Glutamatergic neuron (in vitro differentiated cells): ENCODE results near the gene SMIM20. TPM values are rescaled to one million over a fixed set of nuclear protein-coding genes. Genes with fewer than 3 reads are reported as not detected.

Source experiments
- DNase-seq: peaks from one replicate; pipeline ENCODE4 v3.0.0; 2022
- H3K27ac Mint-ChIP-seq: one replicate; pipeline ENCODE4 v1.8.0; 2020; ENCODE audit warnings: mild to moderate bottlenecking, mixed read lengths, inconsistent platforms; ENCODE audit not compliant: unreplicated experiment
- H3K27me3 Mint-ChIP-seq: one replicate; pipeline ENCODE4 v1.8.0; 2020; ENCODE audit warnings: mild to moderate bottlenecking, moderate library complexity, mixed read lengths, inconsistent platforms; ENCODE audit not compliant: unreplicated experiment
- H3K36me3 Mint-ChIP-seq: one replicate; pipeline ENCODE4 v1.8.0; 2020; ENCODE audit warnings: mild to moderate bottlenecking, mixed read lengths, inconsistent platforms; ENCODE audit not compliant: unreplicated experiment
- H3K4me1 Mint-ChIP-seq: one replicate; pipeline ENCODE4 v1.8.0; 2020; ENCODE audit warnings: mild to moderate bottlenecking, low read depth, mixed read lengths, inconsistent platforms; ENCODE audit not compliant: unreplicated experiment
- H3K4me3 Mint-ChIP-seq: one replicate; pipeline ENCODE4 v1.8.0; 2020; ENCODE audit warnings: mild to moderate bottlenecking, mixed read lengths, inconsistent platforms; ENCODE audit not compliant: unreplicated experiment
- H3K9me3 Mint-ChIP-seq: one replicate; pipeline ENCODE4 v1.8.0; 2020; ENCODE audit warnings: mild to moderate bottlenecking, moderate library complexity, mixed read lengths, inconsistent platforms; ENCODE audit not compliant: unreplicated experiment
- total RNA-seq: library from RNA; stranded (reverse); fragmentation: NEBNext Ultra II Directional; extraction: Animal tissue kit (Norgen Biotek cat#: 25700); gene quantifications from one replicate; pipeline ENCODE4 v1.2.1, GENCODE V29; 2021; ENCODE audit not compliant: unreplicated experiment
- TF ChIP-seq, protein P1 (sequence below): fragments of 200-600 bp; sonication (generic); IDR thresholded peaks from one replicate; pipeline ENCODE4 v1.5.0; 2021; ENCODE audit not compliant: partially characterized antibody, unreplicated experiment

Gene SMIM20
- total RNA-seq, 1 donor from 2014 or later = 19.6 TPM

DNA sequence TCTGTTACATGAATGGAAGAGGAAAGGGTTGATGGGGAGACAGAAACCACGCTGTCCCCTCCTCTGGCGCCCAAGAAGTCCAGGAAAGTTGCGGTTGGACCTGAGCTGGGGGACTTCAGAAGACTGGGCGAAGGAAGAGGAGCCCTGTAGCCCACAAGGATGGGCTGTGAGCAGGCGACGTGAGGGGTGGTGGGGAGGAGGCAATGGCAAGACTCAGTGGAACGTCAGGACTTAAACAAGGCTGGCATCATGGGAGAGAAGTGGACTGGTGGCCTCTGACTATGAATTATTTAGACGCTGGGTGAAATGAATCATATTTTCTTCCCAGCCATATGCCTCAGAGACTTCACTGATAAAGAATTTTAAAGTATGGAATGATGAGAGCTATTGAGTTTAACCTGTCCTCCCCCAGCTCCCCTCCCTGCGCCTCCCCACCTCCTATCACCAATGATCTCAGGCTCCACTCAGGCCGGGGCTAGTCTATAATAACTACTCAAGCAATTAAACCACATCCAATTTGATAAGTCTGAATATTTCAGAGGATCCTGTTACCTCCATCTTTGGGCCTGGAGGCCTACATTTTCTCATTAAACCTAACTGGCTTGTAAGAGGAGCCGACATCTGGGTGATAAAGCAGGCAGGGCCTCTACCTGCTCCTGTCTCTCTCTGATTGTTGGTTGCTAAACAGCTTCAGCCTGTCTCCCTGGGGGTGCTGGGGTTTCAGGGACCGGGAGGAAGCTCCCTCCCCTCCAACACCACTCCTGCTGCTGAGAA is 63.6 kb downstream of the SMIM20 start:
- peaks cover 1% of the 10 kb centered on the region for H3K27me3 Mint-ChIP-seq
- H3K36me3 Mint-ChIP-seq = no peaks in the 10 kb centered on the region
- peak; percentile 26 for DNase-seq
- H3K9me3 Mint-ChIP-seq = no peaks in the 10 kb centered on the region
- TF ChIP-seq, protein P1, sequence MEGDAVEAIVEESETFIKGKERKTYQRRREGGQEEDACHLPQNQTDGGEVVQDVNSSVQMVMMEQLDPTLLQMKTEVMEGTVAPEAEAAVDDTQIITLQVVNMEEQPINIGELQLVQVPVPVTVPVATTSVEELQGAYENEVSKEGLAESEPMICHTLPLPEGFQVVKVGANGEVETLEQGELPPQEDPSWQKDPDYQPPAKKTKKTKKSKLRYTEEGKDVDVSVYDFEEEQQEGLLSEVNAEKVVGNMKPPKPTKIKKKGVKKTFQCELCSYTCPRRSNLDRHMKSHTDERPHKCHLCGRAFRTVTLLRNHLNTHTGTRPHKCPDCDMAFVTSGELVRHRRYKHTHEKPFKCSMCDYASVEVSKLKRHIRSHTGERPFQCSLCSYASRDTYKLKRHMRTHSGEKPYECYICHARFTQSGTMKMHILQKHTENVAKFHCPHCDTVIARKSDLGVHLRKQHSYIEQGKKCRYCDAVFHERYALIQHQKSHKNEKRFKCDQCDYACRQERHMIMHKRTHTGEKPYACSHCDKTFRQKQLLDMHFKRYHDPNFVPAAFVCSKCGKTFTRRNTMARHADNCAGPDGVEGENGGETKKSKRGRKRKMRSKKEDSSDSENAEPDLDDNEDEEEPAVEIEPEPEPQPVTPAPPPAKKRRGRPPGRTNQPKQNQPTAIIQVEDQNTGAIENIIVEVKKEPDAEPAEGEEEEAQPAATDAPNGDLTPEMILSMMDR = no peak
- peak overlapping the region; percentile 60 for H3K27ac Mint-ChIP-seq
- H3K4me3 Mint-ChIP-seq = no peak overlapping the region
- H3K4me1 Mint-ChIP-seq = peaks cover 6% of the 10 kb centered on the region

GRCh38 chr4:25978327-25978726 is 64.3 kb downstream of the SMIM20 start:
- Mint-ChIP-seq H3K36me3 (no peaks in the 10 kb centered on the region), H3K4me3 (no peak overlapping the region), H3K9me3 (no peaks in the 10 kb centered on the region), H3K27me3 (peaks cover 1% of the 10 kb centered on the region), H3K4me1 (peaks cover 6% of the 10 kb centered on the region), H3K27ac (peak overlapping the region; percentile 93)
- TF ChIP-seq, protein P1 = no peak
- no peak for DNase-seq

Other genes with a start within 250 kb of the SMIM20 start
- gene SEL1L3, start 51.2 kb upstream of the SMIM20 start, total RNA-seq = 23.7 TPM